ENCODE data around the gene TEX11.
"Not testable (repeated sequence)": the region's sequence is repeated elsewhere in the genome, so short reads cannot be mapped to it uniquely, and the experiment has no call there.

Gene TEX11

DNA sequence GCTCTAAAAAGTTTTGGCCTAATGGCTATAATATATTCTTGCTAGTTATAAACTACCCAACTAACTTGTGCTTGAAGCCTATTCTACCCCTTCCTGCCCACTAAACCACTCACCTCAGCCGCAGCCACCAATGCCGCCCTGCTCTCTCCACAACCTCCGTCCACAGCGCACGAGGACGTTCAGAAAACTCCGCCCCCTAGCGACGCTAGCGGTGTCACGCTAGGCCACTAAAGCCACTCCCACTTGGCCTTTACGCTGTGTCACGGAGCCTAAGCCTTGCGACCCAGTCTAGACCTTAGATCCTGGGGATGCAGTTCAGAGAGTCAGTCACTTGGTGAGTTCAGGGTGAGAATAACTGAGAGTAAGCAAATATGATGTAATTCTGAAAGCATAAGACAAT, at the start of gene TEX11:
Gene TEX11 (minus strand): TSS at position 171 of the 400 bp plus-strand sequence. CDS start 922 bp downstream, outside the sequence.
- DNase-seq = no peak

DNA sequence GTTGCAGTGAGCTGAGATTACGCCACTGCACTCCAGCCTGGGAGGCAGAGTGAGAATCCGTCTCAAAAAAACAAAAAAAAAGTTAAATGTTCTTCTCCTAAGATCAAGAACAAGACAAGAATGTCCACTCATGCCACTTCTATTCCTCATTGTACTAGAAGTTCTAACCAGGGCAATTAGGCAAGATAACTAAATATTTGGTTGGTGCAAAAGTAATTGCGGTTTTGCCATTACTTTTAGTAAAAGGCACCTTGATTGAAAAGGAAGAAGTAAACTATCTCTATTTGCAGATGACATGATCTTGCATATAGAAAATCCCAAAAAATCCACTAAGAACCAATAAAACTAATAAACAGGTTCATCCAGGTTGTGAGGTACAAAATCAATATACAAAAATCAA, 46.4 kb upstream of the TEX11 start:
- DNase-seq = no peak

DNA sequence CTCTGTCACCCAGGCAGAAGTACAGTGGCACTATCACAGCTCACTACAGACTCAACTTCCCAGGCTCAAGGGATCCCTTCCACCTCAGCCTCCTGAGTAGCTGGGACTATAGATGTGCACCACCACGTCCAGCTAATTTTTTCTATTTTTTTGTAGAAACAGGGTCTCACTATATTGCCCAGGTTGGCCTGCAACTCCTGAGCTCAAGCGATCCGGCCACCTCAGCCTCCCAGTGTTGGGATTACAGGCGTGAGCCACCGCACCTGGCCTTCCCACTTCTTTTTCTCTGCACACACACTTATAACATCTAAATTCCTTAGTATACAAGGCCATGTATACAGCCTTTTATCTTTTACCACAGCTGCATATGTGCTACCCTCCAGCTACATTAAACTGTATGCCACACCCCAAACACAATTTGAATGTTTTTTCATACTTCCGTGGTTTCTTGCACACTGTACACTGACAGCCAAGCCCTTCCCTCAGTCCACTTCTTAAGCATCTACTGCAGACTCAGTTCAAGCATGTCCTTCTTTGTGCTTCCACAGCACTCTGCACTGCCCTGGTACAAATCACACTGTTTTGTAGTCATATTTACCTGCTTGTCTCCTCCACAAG, 15.9 kb upstream of the TEX11 start:
- no peak for DNase-seq

DNA sequence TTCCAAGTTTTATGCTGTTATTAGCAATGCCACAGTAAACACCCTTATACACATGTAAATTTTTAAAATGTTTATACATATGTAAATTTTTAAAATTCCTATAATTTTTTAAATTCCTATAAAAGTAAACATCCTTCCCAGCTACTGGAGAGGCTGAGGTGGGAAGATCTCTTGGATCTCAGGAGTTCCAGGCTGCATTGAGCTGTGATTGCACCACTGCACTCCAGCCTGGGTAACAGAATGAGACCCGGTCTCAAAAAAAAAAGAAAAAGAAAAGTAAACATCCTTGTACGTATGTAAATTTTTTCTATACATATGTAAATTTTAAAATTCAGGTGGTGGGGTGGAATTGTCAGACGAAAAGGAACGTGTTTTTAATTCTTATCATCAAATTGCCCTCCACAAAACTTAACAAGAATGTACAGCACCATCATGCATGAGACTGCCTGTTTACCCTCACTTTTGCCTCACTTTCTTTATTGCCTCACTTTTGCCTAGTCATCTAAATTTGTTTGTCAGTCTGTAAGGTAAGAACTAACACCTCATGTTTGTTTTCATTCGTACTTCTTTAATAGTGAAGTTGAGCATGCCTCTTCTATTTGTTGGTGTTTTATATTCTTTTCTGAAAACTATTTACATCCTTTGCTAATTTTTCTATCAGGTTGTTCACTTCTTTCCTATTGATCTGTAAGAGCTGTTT, 14.4 kb upstream of the TEX11 start:
- DNase-seq = no peak

DNA sequence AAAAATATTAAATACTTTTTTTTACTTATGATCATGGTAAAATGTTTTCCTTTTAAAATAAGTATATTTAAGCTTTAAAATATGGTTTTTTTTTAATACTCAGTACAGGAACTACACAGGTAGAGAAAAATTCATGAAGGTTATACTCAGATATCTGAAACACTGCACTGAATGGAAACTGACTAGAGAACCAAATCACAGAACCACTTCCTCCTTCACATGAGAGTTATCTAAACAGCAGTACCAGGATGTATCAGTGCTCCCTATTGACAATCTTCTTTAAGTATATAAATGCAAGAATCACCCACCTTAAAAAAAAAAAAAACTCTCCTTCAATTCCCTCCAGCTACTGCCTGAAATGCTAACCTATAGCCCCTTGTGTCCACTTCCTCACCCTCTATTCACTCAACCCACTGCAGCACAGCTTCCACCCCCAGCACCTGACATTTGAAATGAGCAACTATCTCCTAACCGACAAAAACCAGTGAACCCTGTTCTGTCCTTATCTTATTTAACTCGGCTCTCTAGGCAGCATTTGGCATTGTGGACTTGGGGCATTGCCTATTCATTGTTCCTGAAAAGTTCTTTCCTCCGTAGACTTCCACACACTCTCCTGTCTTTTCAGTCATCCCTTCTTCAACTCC, 13.3 kb upstream of the TEX11 start:
- DNase-seq = no peak

DNA sequence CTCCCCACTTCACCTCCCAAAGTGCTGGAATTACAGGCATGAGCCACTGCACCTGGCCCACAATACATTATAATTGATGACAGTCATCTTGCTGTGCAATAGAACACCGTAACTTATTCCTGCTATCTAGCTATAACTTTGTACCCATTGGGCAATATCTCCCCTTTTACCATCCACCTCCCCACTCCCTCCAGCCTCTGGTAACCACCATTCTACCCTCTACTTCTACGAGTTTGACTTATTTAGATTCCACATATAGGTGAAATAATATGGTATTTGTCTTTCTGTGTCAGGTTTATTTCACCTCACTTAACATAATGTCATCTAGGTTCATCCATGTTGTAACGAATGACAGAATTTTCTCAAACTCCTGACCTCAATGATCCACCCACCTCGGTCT, 8.2 kb upstream of the TEX11 start:
- no peak for DNase-seq

DNA sequence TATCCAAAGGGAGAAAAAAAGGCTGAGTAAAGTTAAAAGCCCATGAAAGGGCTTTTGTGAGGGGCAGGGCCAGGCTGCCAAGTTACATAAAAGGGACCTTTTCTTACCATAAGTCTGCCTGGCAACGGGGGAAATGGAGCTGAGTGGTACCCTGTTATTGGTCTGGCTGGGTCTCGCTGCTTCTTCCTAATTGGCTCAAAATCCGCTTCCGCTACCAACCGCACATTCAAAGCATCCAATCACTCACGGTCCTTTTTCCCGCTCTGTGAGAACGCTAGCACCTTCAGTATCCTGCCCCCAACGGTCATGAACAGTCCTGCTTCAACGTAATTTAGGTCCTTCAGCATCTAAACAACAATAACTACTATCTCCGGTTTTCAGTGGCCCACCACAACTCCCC, 611 bp downstream of the TEX11 start:
- no peak for DNase-seq

DNA sequence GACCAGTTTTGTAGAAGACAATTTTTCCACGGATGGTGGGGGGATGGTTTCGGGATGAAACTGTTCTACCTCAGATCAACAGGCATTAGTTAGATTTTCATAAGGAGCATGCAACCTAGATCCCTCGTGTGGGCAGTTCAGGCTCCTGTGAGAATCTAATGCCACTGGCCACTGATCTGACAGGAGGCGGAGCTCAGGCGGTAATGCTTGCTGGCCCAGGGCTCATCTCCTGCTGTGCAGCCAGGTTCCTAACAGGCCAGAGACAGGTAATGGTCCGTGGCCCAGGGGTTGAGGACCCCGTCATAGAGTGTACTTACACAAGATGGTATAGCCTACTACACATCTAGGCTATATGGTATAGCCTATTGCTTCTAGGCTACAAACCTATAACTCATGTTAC, 7.0 kb downstream of the TEX11 start:
- DNase-seq = no peak

DNA sequence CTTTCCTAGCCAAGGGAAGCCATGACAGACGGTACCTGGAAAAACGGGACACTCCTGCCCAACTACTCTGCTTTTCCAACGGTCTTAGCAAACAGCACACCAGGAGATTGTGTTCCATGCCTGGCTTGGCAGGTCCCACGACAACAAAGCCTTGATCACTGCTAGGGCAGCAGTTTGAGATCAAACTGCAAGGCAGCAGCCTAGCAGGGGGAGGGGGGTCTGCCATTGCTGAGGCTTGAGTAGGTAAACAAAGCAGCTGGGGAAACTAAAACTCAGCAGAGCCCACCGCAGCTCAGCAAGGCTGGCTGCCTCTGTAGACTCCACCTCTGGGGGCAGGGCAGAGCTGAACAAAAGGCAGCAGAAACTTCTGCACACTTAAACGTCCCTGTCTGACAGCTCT, 18.1 kb downstream of the TEX11 start:
- not testable (repeated sequence) for DNase-seq

DNA sequence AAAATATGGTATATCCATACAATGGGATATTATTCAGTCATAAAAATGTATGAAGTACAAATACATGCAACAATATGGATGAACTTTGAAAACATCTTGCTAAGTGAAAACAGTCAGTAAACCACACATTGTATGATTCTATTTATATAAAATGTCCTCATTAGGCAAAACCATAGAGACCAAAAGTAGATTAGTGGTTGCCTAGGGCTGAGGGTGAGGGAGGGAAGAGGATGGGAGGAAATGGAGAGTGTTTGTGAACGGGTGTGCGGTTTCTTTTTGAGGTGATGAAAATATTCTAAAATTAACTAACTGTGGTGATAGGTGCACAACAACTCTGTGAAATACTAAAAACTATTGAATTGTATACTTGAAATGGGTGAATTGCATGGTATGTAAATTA, 29.6 kb downstream of the TEX11 start:
- DNase-seq = no peak

DNA sequence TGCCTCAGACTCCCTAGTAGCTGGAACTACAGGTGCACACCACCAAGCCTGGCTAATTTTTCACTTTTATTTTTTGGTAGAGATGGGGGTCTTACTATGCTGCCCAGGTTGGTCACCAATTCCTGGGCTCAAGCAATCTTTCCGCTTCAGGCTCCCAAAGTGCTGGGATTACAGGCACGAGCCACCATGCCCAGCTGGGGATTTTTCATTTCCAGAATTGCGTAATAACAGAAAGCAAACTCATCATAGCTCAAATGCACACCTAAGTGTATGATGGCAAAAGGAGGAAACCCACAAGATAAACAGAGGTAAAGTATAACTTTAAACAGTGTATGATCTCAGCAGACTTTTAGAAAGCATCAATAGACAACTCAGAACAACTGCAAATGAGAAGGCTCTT, 56.2 kb downstream of the TEX11 start:
- no peak for DNase-seq

DNA sequence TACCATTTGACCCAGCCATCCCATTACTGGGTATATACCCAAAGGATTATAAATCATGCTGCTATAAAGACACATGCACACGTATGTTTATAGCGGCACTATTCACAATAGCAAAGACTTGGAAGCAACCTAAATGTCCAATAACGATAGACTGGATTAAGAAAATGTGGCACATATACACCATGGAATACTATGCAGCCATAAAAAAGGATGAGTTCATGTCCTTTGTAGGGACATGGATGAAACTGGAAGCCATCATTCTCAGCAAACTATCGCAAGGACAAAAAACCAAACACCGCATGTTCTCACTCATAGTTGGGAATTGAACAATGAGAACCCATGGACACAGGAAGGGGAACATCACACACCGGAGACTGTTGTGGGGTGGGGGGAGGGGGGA, 64.4 kb downstream of the TEX11 start:
- DNase-seq = not testable (repeated sequence)

DNA sequence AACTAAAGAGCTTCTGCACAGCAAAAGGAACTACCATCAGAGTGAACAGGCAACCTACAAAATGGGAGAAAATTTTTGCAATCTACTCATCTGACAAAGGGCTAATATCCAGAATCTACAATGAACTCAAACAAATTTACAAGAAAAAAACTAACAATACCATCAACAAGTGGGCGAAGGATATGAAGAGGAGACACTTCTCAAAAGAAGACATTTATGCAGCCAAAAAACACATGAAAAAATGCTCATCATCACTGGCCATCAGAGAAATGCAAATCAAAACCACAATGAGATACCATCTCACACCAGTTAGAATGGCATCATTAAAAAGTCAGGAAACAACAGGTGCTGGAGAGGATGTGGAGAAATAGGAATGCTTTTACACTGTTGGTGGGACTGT, 64.9 kb downstream of the TEX11 start:
- DNase-seq = not testable (repeated sequence)

DNA sequence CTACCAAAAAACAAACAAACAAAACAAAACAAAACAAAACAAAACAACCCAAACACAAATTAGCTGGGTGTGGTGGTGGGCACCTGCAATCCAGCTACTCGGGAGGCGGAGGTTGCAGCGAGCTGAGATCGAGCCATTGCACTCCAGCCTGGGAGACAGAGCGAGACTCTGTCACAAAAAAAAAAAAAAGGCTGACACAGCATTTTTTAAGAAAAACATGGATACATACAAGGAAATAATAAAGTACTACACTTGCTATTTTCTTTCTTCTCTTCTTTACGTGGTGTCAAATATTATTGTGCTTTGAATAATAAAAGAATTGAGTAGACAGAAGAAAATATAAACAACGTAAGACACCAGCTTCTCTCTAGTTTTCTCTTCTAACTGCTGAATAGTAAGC, 73.9 kb downstream of the TEX11 start:
- no peak for DNase-seq

DNA sequence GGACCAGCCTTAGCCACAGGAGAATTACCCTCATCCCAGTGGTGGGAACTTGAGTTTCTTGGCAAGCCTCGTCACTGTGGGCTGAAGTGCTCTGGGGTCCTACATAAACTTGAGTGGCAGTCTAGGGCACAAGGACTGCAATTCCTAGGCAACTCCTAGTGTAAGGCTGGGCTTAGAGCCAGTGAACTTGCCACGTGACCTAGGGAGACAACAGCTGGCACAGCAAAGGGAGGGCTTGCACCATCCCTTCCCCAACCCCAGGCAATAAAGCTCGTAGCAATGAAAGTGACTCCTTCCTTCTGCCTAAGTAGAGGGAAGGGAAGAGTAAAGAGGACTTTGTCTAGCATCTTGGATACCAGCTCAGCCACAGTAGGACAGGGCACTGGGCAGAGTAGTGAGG, 81.8 kb downstream of the TEX11 start:
- DNase-seq = no peak

DNA sequence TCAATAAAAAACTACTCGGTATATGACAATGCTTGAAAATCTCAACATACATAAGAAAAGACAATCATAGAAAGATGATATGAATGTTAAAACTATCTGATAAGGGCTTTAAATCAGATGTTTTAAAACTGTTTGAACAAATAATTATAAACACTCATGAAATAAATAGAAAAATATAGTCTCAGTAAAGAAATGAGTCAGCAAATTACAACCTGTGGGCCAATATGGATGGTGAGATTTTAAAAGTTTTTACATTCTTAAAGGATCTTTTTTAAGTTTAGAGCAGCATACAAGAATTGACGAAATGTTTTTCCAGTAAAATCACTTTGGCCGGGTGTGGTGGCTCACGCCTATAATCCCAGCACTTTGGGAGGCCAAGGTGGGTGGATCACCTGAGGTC, 83.1 kb downstream of the TEX11 start:
- DNase-seq = no peak

DNA sequence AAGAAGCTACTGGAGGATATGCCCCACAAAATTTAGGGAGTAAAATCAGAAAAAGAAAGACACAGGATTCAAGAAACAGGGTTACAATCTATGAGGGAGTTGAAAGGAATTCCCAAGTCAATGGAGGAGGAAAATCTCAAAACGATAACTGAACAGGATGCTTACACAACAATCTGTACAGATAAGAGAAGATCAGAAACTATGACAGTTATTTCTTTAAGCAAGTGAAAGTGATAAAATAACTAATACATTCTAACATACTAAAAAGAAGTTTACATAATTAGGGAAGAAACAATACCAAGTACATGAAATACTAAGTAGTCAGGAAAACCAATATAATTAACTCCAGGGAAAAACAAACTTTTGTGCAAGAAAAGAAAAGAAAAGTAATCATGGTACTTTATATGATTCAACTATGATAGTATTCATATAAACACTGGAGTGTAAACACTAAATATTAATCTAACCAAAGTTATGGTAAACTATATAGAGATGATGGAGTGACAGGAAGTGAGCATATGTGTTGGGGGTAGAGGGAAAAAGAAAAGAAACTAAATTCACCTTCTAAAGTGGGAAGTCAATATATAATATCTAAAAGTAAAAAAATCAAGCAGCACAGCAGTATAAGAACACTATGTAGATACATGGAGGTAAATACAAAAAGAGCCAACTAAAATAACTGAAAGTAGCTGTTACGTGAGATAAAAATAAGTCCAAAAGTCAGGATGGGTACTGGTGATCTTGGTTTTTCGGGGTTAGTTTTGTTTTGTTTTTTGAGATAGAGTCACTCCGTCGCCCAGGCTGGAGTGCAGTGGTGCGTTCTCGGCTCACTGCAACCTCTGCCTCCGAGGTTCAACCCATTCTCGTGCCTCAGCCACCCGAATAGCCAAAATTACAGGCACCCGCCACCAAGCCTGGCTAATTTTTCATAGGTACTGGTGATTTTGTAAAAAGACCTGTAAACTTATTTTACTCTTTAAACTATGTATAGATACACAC, 99.3 kb downstream of the TEX11 start:
- DNase-seq = no peak

DNA sequence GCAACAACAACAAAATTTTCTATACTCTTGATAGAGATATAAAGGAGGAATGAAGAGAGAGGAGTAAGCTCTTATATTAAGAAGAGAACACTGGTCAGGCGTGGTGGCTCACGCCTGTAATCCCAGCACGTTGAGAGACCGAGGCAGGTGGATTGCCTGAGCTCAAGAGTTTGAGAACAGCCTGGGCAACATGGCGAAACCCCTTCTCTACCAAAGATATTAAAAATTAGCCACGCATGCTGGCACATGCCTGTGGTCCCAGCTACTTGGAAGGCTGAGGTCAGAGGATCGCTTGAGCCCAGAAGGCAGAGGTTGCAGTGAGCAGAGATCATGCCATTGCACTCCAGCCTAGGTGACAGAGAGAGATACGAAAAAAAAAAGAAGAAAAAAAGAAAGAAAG, 102.4 kb downstream of the TEX11 start:
- DNase-seq = no peak

DNA sequence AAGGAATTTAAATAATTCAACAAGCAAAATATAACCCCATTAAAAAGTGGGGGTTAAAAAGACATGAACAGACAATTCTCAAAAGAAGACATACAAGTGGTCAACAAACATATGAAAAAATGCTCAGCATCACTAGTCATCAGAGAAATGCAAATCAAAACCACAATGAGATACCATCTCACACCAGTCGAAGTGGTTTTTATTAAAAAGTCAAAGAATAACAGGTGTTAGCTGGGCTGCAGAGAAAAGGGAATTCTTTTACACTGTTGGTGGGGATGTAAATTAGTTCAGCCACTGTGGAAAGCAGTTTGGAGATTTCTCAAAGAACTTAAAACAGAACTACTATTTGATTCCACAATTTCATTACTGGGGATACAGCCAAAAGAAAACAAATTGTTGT, 111.8 kb downstream of the TEX11 start:
- not testable (repeated sequence) for DNase-seq

DNA sequence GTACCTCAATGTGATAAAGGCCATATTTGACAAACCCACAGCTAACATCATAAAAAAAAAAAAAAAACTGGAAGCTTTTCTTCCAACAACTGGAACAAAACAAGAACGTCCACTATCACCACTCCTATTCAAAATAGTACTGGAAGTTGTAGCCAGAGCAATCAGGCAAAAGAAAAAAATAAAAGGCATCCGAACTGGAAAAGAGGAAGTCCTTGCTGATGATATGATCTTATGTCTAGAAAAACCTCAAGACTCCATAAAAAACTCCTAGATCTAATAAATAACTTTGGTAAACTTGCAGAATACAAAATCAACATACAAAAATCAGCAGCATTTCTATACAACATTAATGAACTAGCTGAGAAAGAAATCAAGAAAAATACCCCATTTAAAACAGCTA, 134.3 kb downstream of the TEX11 start:
- no peak for DNase-seq

DNA sequence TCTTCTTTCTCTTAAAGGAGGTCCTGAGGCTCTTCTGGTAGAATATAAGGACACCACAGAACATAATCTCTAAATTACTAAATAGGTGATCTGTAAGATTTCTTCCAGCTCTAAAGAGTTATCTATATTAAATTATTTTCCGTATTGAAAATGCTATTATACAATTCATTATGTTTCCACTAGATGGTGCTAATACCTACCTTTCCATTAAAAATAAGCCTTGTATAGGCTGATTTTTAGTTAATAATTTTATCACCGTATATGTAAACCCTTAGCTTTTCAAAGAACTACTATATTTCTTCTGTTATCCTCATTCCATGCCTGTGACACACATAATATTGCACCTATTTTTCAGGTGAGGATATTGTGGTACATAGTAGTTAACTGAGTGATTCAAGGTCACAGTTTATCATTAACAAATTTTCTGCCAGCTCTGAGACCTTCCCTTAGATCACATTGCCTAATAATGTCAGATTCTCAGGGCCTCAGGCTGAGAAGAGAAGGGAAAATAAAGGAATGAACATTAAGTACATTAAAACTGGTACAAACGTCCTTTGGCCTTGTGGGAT, 138.8 kb downstream of the TEX11 start:
- DNase-seq = no peak

DNA sequence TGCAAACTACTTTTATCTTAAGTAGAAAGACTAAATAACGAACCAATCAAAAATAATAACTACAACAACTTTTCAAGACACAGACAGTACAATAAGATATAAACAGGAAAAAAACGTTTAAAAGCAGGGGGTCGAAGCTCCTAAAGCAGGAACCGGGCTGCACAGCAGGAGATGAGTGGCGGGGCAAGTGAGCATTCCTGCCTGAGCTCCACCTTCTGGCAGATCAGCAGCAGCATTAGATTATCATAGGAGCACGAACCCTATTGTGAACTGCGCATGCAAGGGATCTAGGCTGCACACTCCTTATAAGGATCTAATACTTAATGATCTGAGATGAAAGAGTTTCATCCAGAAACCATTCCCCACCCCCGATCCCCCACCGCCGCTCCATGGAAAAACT, 146.2 kb downstream of the TEX11 start:
- DNase-seq = no peak

DNA sequence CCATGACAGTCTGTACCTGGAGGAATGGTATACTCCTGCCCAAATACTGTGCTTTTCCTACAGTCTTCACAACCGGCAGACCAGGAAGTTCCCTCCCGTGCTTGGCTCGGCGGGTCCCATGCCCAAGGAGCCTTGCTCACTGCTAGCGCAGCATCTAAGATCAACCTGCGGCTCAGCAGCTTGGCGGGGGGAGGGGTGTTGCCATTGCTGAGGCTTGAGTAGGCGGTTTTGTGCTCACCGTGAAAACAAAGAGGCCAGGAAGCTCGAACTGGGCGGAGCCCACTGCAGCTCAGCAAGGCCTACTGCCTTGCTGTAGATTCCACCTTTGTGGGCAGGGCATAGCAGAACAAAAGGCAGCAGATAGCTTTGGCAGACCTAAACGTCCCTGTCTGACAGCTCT, 152.7 kb downstream of the TEX11 start:
- no peak for DNase-seq
